ENCODE results near the gene NCKAP5L. TPM values are rescaled to one million over a fixed set of nuclear protein-coding genes. Genes with fewer than 3 reads are reported as not detected.

The NCKAP5L gene
- total and polyA plus RNA-seq, 2 of the 8 experiments (the other 6 are each of a cell fraction or from before 2014, with no cell fraction given): 9.4 to 27.9 TPM

- TF ChIP-seq E2F6 (IDR thresholded peaks at IDR 0.05): no peak
- TF ChIP-seq EGR1 (IDR thresholded peaks at IDR 0.05; ENCODE audit: borderline replicate concordance, low read depth, low read length): no peak
- TF ChIP-seq EP300 (IDR thresholded peaks at IDR 0.05; ENCODE audit: borderline replicate concordance in 1 of 2, low read depth in 2 of 2, low read length in 2 of 2): no peak
- no peak for TF ChIP-seq CEBPB (IDR thresholded peaks at IDR 0.05; ENCODE audit: low read depth, low read length)
Observed at GRCh38 chr12:49764126-49764525, 64.1 kb downstream of the NCKAP5L start (continued).

All from H1 (cell line).